ENCODE data around the gene POLR1G.

The POLR1G gene

GRCh38 chr19:45419396-45419795, 13.0 kb downstream of the POLR1G start:
- Histone ChIP-seq H3K9me3 (ENCODE audit: insufficient read depth, low read depth, low read length) (no peaks in the 10 kb centered on the region), H3K4me1 (ENCODE audit: insufficient read depth, low read length, poor library complexity, severe bottlenecking) (peaks cover 23% of the 10 kb centered on the region), H3K27me3 (ENCODE audit: insufficient read depth, low read length, poor library complexity, severe bottlenecking) (no peaks in the 10 kb centered on the region), H3K9me2 (replicated peaks; ENCODE audit: low read depth, low read length) (no peaks in the 10 kb centered on the region), H3K9ac (ENCODE audit: low read depth, low read length, poor library complexity, severe bottlenecking) (peak overlapping the region; percentile 40), H3K36me3 (ENCODE audit: insufficient read depth, low read length) (peaks cover 7% of the 10 kb centered on the region; the same call in 1 of the 2 replicates), H3K4me2 (ENCODE audit: low read depth, low read length, poor library complexity, severe bottlenecking) (peak overlapping the region; percentile 14), H2AFZ (ENCODE audit: low read length) (no peak overlapping the region), H3K4me3 (ENCODE audit: low read length, poor library complexity, severe bottlenecking) (peak overlapping the region; percentile 23), H3F3A (ENCODE audit: low read depth) (no peaks in the 10 kb centered on the region), H4K20me1 (ENCODE audit: insufficient read depth, low read length, poor library complexity, severe bottlenecking) (peaks cover 5% of the 10 kb centered on the region), H3K79me2 (ENCODE audit: insufficient read depth, low read length) (peaks cover 16% of the 10 kb centered on the region)
- TF ChIP-seq CTCF (conservative IDR thresholded peaks at IDR 0.05; ENCODE audit: low read length) (no peak), EZH2phosphoT487 (IDR thresholded peaks at IDR 0.05; ENCODE audit: borderline replicate concordance) (no peak)

- TF ChIP-seq CTCF (conservative IDR thresholded peaks at IDR 0.05; ENCODE audit: low read length) (no peak), EZH2phosphoT487 (IDR thresholded peaks at IDR 0.05; ENCODE audit: borderline replicate concordance) (no peak)
- H3K79me2 ChIP-seq (ENCODE audit: insufficient read depth, low read length): peaks cover 16% of the 10 kb centered on the region
- H3K27me3 ChIP-seq (ENCODE audit: insufficient read depth, low read length, poor library complexity, severe bottlenecking): no peaks in the 10 kb centered on the region
- H3K4me3 ChIP-seq (ENCODE audit: low read length, poor library complexity, severe bottlenecking): no peak overlapping the region
- H4K20me1 ChIP-seq (ENCODE audit: insufficient read depth, low read length, poor library complexity, severe bottlenecking): peaks cover 5% of the 10 kb centered on the region
- H2AFZ ChIP-seq (ENCODE audit: low read length): no peak overlapping the region
- H3K4me1 ChIP-seq (ENCODE audit: insufficient read depth, low read length, poor library complexity, severe bottlenecking): peaks cover 27% of the 10 kb centered on the region
- peak overlapping the region; percentile 14 for H3K4me2 ChIP-seq (ENCODE audit: low read depth, low read length, poor library complexity, severe bottlenecking)
- no peaks in the 10 kb centered on the region for H3K9me3 ChIP-seq (ENCODE audit: insufficient read depth, low read depth, low read length)
- H3K9ac ChIP-seq (ENCODE audit: low read depth, low read length, poor library complexity, severe bottlenecking): peak overlapping the region; percentile 40
- H3K9me2 ChIP-seq (replicated peaks; ENCODE audit: low read depth, low read length): no peaks in the 10 kb centered on the region
- 0 out of 2 replicates have a peak, but pooled peaks cover 3% of the 10 kb centered on the region for H3F3A ChIP-seq (ENCODE audit: low read depth)
- peaks cover 7% of the 10 kb centered on the region; the same call in 1 of the 2 replicates for H3K36me3 ChIP-seq (ENCODE audit: insufficient read depth, low read length)
These were observed 13.5 kb downstream of the POLR1G start for GRCh38 chr19:45419895-45420294.

GRCh38 chr19:45420356-45420755, 13.9 kb downstream of the POLR1G start:
- no peaks in the 10 kb centered on the region for H3K9me3 ChIP-seq (ENCODE audit: insufficient read depth, low read depth, low read length)
- no peak overlapping the region for H2AFZ ChIP-seq (ENCODE audit: low read length)
- no peak overlapping the region for H3K9ac ChIP-seq (ENCODE audit: low read depth, low read length, poor library complexity, severe bottlenecking)
- H3K4me3 ChIP-seq (ENCODE audit: low read length, poor library complexity, severe bottlenecking): no peak overlapping the region
- no peak for TF ChIP-seq CTCF (conservative IDR thresholded peaks at IDR 0.05; ENCODE audit: low read length)
- no peak for TF ChIP-seq EZH2phosphoT487 (IDR thresholded peaks at IDR 0.05; ENCODE audit: borderline replicate concordance)
- H3K4me1 ChIP-seq (ENCODE audit: insufficient read depth, low read length, poor library complexity, severe bottlenecking): peaks cover 27% of the 10 kb centered on the region
- H3K9me2 ChIP-seq (replicated peaks; ENCODE audit: low read depth, low read length): no peaks in the 10 kb centered on the region
- H3F3A ChIP-seq (ENCODE audit: low read depth): 0 out of 2 replicates have a peak, but pooled peaks cover 3% of the 10 kb centered on the region
- peaks cover 5% of the 10 kb centered on the region for H4K20me1 ChIP-seq (ENCODE audit: insufficient read depth, low read length, poor library complexity, severe bottlenecking)
- peaks cover 16% of the 10 kb centered on the region for H3K79me2 ChIP-seq (ENCODE audit: insufficient read depth, low read length)
- H3K27me3 ChIP-seq (ENCODE audit: insufficient read depth, low read length, poor library complexity, severe bottlenecking): no peaks in the 10 kb centered on the region
- H3K36me3 ChIP-seq (ENCODE audit: insufficient read depth, low read length): peaks cover 7% of the 10 kb centered on the region; the same call in 1 of the 2 replicates
- H3K4me2 ChIP-seq (ENCODE audit: low read depth, low read length, poor library complexity, severe bottlenecking): peak overlapping the region; percentile 14

All from Loucy (cell line).